Right lobe of liver (tissue), 6 donors: ENCODE data around the gene FGF21. TPM values are rescaled to one million over a fixed set of nuclear protein-coding genes. Genes with fewer than 3 reads are reported as not detected.

ENCODE experiments used
- ATAC-seq, 4 donors: fragments of 200-7000 bp; cut with Tn5 transposase; one replicate each; pipeline ENCODE4 v1.9.1; 2020; ENCODE audit warnings: mild to moderate bottlenecking in 4 of 4, moderate library complexity in 4 of 4
- DNase-seq, 3 donors: peaks; one replicate each; pipeline ENCODE4 v3.0.0-alpha.2; 2020
- H3K27ac ChIP-seq, 3 donors: fragments of 200-600 bp; one replicate each; pipeline ENCODE4 v1.8.0; 2022
- H3K27me3 ChIP-seq, 2 donors: fragments of 200-600 bp; one replicate each; pipeline ENCODE4 v1.8.0; 2022
- H3K36me3 ChIP-seq, 4 donors: fragments of 200-600 bp; sonication (generic) in 1 of 4; one replicate each; pipeline versions ENCODE4 v1.5.1 to v1.8.0; 2017 to 2022; ENCODE audit warnings: control low read depth in 1 of 4
- H3K4me1 ChIP-seq, 4 donors: fragments of 200-600 bp; sonication (generic) in 1 of 4; one replicate each; pipeline versions ENCODE4 v1.5.1 to v1.8.0; 2017 to 2022; ENCODE audit warnings: control low read depth in 1 of 4
- H3K4me3 ChIP-seq, 3 donors: fragments of 200-600 bp; one replicate each; pipeline ENCODE4 v1.8.0; 2022
- H3K9me3 ChIP-seq, 4 donors: fragments of 200-600 bp; sonication (generic) in 1 of 4; one replicate each; pipeline versions ENCODE4 v1.5.1 to v1.8.0; 2017 to 2022; ENCODE audit warnings: control low read depth in 1 of 4
- CTCF ChIP-seq, 4 donors: fragments of 200-600 bp in 3 of 4; fragments of 450-650 bp in 1 of 4; IDR thresholded peaks; one replicate each; pipeline versions ENCODE4 v1.5.1 to v1.8.0; 2016 to 2022; ENCODE audit warnings: antibody characterized with exemption in 4 of 4, mild to moderate bottlenecking in 2 of 4
- POLR2A ChIP-seq: fragments of 450-650 bp; IDR thresholded peaks from one replicate; pipeline ENCODE4 v1.6.1; 2017; ENCODE audit warnings: antibody characterized with exemption, mild to moderate bottlenecking
- WGBS: methylation state at CpG from one replicate; pipeline ENCODE4 v1.1.6; 2018; ENCODE audit warnings: low coverage, low lambda C conversion rate; ENCODE audit not compliant: insufficient coverage; ENCODE audit errors: missing lambda C conversion rate; 5-methylcytosine and 5-hydroxymethylcytosine counted together
- intact Hi-C, 2 donors: fragments of 100-400 bp; cut with DNase I; formaldehyde crosslinking; loops; one replicate each; pipeline versions ENCODE4 v1.11.2 to v1.14.1; 2022
- total RNA-seq, 6 experiments: library from RNA; depleted of rRNA in 2 of 6; stranded (reverse); fragments of >200 nt in 2 of 6; fragmentation: NEBNext Ultra II Directional in 3 of 6; extraction: Animal tissue kit (Norgen Biotek cat#: 25700) in 3 of 6; gene quantifications; one replicate each; pipeline versions ENCODE4 v1.1.0 to v1.2.4, GENCODE V29; 2016 to 2023
- donor health status: DM: no; HTN: yes; CAD: no.
- donor health status: DM: no; HTN: no; CAD: no.
- donor health status: DM: no; HTN: no; CAD: no.
- donor health status: DM: no; HTN: yes; CAD: no.
- donor health status: DM: no; HTN: yes; CAD: no.

FGF21 gene
- total RNA-seq, 6 experiments from 2014 or later = 5.1 to 55.3 (median 32.7) TPM; not detected in 1

GRCh38 chr19:48738557-48739403, 16.5 kb upstream of the FGF21 start:
- Histone ChIP-seq H3K4me1 (peaks cover 0 to 5% (median 0%) of the 10 kb centered on the region in 4 donors), H3K27ac (peak overlapping the region; percentile 59 to 72 (median 67)), H3K4me3 (peak overlapping the region; percentile 47 to 58 (median 54)), H3K9me3 (no peaks in the 10 kb centered on the region), H3K36me3 (no peaks in the 10 kb centered on the region), H3K27me3 (no peaks in the 10 kb centered on the region)
- 10% methylated on average over 6 of the region's 96 CpGs for WGBS
- TF ChIP-seq POLR2A (peak; percentile 46), CTCF (IDR thresholded peaks at IDR 0.05) (peak; percentile 38 to 71 (median 52))
- intact Hi-C loops = loop anchor here in 1 of 2 donors (10.0 kb wide), 1 partner anchor 64 kb away; the partner anchor contains the start of gene NTN5
- DNase-seq (peak; percentile 97 to 98 (median 98)), ATAC-seq (peak; percentile 86 to 95 (median 92))

- H3K9me3 ChIP-seq = no peaks in the 10 kb centered on the region
- TF ChIP-seq POLR2A (no peak), CTCF (IDR thresholded peaks at IDR 0.05) (no peak)
- peaks cover 0 to 5% (median 0%) of the 10 kb centered on the region in 4 donors for H3K4me1 ChIP-seq
- 37% methylated on average over 34 of the region's 51 CpGs for WGBS
- intact Hi-C loops = loop anchor here in 1 of 2 donors (10.0 kb wide), 1 partner anchor 65 kb away; the partner anchor contains the start of gene NTN5
- DNase-seq (no peak), ATAC-seq (no peak)
- no peaks in the 10 kb centered on the region for H3K36me3 ChIP-seq
- no peaks in the 10 kb centered on the region for H3K27me3 ChIP-seq
- peak overlapping the region; percentile 59 to 72 (median 67) for H3K27ac ChIP-seq
- peak overlapping the region; percentile 47 to 58 (median 54) for H3K4me3 ChIP-seq
Observed at GRCh38 chr19:48739404-48740163, 15.7 kb upstream of the FGF21 start.

- H3K4me1 ChIP-seq = peaks cover 0 to 5% (median 0%) of the 10 kb centered on the region in 4 donors
- DNase-seq = peak in 1 of 3 donors; percentile 79
Observed at GRCh38 chr19:48740164-48740972, 15.0 kb upstream of the FGF21 start, which contains the start of gene RASIP1. Gene RASIP1 (minus strand): TSS chr19:48740610. CDS start chr19:48740282, 328 bp downstream.

More at GRCh38 chr19:48740164-48740972, 15.0 kb upstream of the FGF21 start, which contains the start of gene RASIP1:
- TF ChIP-seq POLR2A (peak; percentile 33), CTCF (IDR thresholded peaks at IDR 0.05) (no peak)
- Histone ChIP-seq H3K36me3 (no peaks in the 10 kb centered on the region), H3K27me3 (no peaks in the 10 kb centered on the region), H3K27ac (peak within 1 kb of the TSS; percentile 59 to 72 (median 67)), H3K4me3 (peak within 1 kb of the TSS; percentile 47 to 58 (median 54)), H3K9me3 (no peaks in the 10 kb centered on the region)
- WGBS = 72% methylated on average over 8 of the region's 27 CpGs
- ATAC-seq = peak; percentile 7 to 37 (median 18)
- intact Hi-C loops = no loop called here
